Liver (tissue), 9 donors: ENCODE results near the gene TREH. TPM values are rescaled to one million over a fixed set of nuclear protein-coding genes. Genes with fewer than 3 reads are reported as not detected.

Experiments
- DNase-seq: peaks from one replicate; pipeline ENCODE4 v3.0.0-alpha.2; 2017; ENCODE audit warnings: low spot score
- H3K27ac ChIP-seq, 2 donors: one replicate each; pipeline ENCODE4 v1.7.0; 2013; ENCODE audit warnings: inconsistent platforms in 2 of 2, low read length in 2 of 2, control low read depth in 1 of 2, low read depth in 1 of 2, mild to moderate bottlenecking in 1 of 2
- H3K27me3 ChIP-seq, 4 donors: one replicate each; pipeline versions ENCODE4 v1.6.1 to v1.7.0; 2013; ENCODE audit warnings: low read length in 3 of 4, inconsistent platforms in 1 of 4, mild to moderate bottlenecking in 1 of 4, moderate library complexity in 1 of 4; ENCODE audit not compliant: control insufficient read depth in 4 of 4, insufficient read depth in 4 of 4
- H3K36me3 ChIP-seq, 4 donors: one replicate each; pipeline versions ENCODE4 v1.6.1 to v1.7.0; 2013; ENCODE audit warnings: low read length in 3 of 4, mild to moderate bottlenecking in 3 of 4, low read depth in 1 of 4, moderate library complexity in 1 of 4; ENCODE audit not compliant: control insufficient read depth in 4 of 4, insufficient read depth in 3 of 4
- H3K4me1 ChIP-seq, 4 donors: one replicate each; pipeline versions ENCODE4 v1.6.1 to v1.7.0; 2013; ENCODE audit warnings: low read length in 3 of 4, mild to moderate bottlenecking in 3 of 4, moderate library complexity in 1 of 4; ENCODE audit not compliant: control insufficient read depth in 4 of 4, insufficient read depth in 4 of 4
- H3K4me3 ChIP-seq, 3 donors: one replicate each; pipeline versions ENCODE4 v1.6.1 to v1.7.0; 2013; ENCODE audit warnings: low read length in 3 of 3, control low read depth in 1 of 3, low read depth in 1 of 3, mild to moderate bottlenecking in 1 of 3
- H3K9ac ChIP-seq, 2 donors: one replicate each; pipeline ENCODE4 v1.7.0; 2013; ENCODE audit warnings: low read length in 2 of 2, mild to moderate bottlenecking in 2 of 2, moderate library complexity in 2 of 2, control low read depth in 1 of 2, low read depth in 1 of 2
- H3K9me3 ChIP-seq, 4 donors: one replicate each; pipeline versions ENCODE4 v1.6.1 to v1.7.0; 2013; ENCODE audit warnings: low read length in 3 of 4; ENCODE audit not compliant: control insufficient read depth in 4 of 4
- ATF3 ChIP-seq: IDR thresholded peaks from 2 replicates; pipeline ENCODE4 v1.6.1; 2016; ENCODE audit warnings: antibody characterized with exemption
- EGR1 ChIP-seq, 2 donors: IDR thresholded peaks; 2 replicates each; pipeline ENCODE4 v1.6.1; 2016 to 2018; ENCODE audit warnings: antibody characterized with exemption in 2 of 2, low read depth in 2 of 2
- JUND ChIP-seq, 2 donors: IDR thresholded peaks; 2 replicates each; pipeline ENCODE4 v1.6.1; 2016; ENCODE audit warnings: antibody characterized with exemption in 2 of 2
- NR2F2 ChIP-seq: IDR thresholded peaks from 2 replicates; pipeline ENCODE4 v1.6.1; 2016; ENCODE audit warnings: antibody characterized with exemption
- RAD21 ChIP-seq, 2 donors: IDR thresholded peaks; 2 replicates each; pipeline ENCODE4 v1.6.1; 2016; ENCODE audit warnings: antibody characterized with exemption in 2 of 2, mild to moderate bottlenecking in 2 of 2
- RXRA ChIP-seq, 2 donors: IDR thresholded peaks; 2 replicates each; pipeline ENCODE4 v1.6.1; 2017 to 2018; ENCODE audit warnings: antibody characterized with exemption in 2 of 2, mild to moderate bottlenecking in 1 of 2
- YY1 ChIP-seq: IDR thresholded peaks from 2 replicates; pipeline ENCODE4 v1.6.1; 2016; ENCODE audit warnings: antibody characterized with exemption, mild to moderate bottlenecking
- WGBS: extraction: QIAGEN DNeasy Blood & Tissue Kit; methylation state at CpG from one replicate; pipeline ENCODE4 v1.1.7; 2013; 5-methylcytosine and 5-hydroxymethylcytosine counted together
- polyA plus RNA-seq, 2 donors: library from polyadenylated mRNA; stranded (reverse) in 1 of 2; unstranded in 1 of 2; fragments of 200-250 nt in 1 of 2; fragments of >200 nt in 1 of 2; fragmentation: Nextera tagmentation in 1 of 2; extraction: Ambion mirVana in 1 of 2; gene quantifications; one replicate each; pipeline versions ENCODE4 v1.2.1 to v1.2.3, GENCODE V29; 2013 to 2015
- total RNA-seq, 2 donors: library from RNA; depleted of rRNA; stranded (reverse); fragments of >200 nt; gene quantifications; one replicate each; pipeline ENCODE4 v1.2.3, GENCODE V29; 2014
- TF ChIP-seq, protein P1 (sequence below): IDR thresholded peaks from 2 replicates; pipeline ENCODE4 v1.6.1; 2016; ENCODE audit warnings: antibody characterized with exemption
- TF ChIP-seq, protein P2 (sequence below): IDR thresholded peaks from 2 replicates; pipeline ENCODE4 v1.6.1; 2016; ENCODE audit warnings: antibody characterized with exemption, mild to moderate bottlenecking
- TF ChIP-seq, protein P3 (sequence below): fragments of 150-350 bp; IDR thresholded peaks from 2 replicates; pipeline ENCODE4 v1.5.1; 2017; ENCODE audit warnings: improper control_type of control experiment, low read depth, low read length; ENCODE audit not compliant: missing input control
- donor health status: healthy.
- donor health status: healthy.
- donor health status: healthy.
- donor health status: healthy.
- donor health status: healthy.

Gene TREH
- total and polyA plus RNA-seq, 4 donors: 0.50 to 1.2 (median 0.84) TPM; not detected in 1

DNA sequence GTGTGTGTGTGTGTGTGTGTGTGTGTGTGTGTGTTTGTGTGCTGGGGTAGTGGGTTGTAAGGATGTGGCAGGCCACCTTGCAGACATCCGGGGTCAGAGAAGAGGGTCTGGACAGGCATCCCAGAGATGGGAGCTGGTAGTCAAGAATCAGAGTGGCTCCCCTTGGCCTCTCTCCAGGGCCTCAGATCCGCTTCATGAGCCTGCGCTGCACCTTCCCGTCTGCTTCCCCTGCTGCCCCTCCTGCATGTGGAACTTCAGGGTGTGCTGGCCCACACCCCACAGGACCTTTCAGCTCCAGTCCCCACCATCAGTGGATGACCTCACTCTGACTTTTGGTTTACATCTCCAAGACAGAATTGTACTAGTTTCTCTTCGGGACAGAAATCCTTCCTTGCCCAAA is 31.2 kb downstream of the TREH start:
- H3K36me3 ChIP-seq: peaks cover 0 to 3% (median 1%) of the 10 kb centered on the region in 4 donors
- no peak overlapping the region for H3K9ac ChIP-seq
- WGBS: 91% methylated on average over 5 of the region's 5 CpGs
- H3K9me3 ChIP-seq: no peaks in the 10 kb centered on the region
- no peak overlapping the region for H3K27ac ChIP-seq
- H3K4me1 ChIP-seq: no peaks in the 10 kb centered on the region
- no peak for DNase-seq
- H3K27me3 ChIP-seq: no peaks in the 10 kb centered on the region
- H3K4me3 ChIP-seq: no peak overlapping the region
- TF ChIP-seq, protein P1, sequence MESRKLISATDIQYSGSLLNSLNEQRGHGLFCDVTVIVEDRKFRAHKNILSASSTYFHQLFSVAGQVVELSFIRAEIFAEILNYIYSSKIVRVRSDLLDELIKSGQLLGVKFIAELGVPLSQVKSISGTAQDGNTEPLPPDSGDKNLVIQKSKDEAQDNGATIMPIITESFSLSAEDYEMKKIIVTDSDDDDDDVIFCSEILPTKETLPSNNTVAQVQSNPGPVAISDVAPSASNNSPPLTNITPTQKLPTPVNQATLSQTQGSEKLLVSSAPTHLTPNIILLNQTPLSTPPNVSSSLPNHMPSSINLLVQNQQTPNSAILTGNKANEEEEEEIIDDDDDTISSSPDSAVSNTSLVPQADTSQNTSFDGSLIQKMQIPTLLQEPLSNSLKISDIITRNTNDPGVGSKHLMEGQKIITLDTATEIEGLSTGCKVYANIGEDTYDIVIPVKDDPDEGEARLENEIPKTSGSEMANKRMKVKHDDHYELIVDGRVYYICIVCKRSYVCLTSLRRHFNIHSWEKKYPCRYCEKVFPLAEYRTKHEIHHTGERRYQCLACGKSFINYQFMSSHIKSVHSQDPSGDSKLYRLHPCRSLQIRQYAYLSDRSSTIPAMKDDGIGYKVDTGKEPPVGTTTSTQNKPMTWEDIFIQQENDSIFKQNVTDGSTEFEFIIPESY: no peak
- TF ChIP-seq, protein P2, sequence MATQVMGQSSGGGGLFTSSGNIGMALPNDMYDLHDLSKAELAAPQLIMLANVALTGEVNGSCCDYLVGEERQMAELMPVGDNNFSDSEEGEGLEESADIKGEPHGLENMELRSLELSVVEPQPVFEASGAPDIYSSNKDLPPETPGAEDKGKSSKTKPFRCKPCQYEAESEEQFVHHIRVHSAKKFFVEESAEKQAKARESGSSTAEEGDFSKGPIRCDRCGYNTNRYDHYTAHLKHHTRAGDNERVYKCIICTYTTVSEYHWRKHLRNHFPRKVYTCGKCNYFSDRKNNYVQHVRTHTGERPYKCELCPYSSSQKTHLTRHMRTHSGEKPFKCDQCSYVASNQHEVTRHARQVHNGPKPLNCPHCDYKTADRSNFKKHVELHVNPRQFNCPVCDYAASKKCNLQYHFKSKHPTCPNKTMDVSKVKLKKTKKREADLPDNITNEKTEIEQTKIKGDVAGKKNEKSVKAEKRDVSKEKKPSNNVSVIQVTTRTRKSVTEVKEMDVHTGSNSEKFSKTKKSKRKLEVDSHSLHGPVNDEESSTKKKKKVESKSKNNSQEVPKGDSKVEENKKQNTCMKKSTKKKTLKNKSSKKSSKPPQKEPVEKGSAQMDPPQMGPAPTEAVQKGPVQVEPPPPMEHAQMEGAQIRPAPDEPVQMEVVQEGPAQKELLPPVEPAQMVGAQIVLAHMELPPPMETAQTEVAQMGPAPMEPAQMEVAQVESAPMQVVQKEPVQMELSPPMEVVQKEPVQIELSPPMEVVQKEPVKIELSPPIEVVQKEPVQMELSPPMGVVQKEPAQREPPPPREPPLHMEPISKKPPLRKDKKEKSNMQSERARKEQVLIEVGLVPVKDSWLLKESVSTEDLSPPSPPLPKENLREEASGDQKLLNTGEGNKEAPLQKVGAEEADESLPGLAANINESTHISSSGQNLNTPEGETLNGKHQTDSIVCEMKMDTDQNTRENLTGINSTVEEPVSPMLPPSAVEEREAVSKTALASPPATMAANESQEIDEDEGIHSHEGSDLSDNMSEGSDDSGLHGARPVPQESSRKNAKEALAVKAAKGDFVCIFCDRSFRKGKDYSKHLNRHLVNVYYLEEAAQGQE: no peak

DNA sequence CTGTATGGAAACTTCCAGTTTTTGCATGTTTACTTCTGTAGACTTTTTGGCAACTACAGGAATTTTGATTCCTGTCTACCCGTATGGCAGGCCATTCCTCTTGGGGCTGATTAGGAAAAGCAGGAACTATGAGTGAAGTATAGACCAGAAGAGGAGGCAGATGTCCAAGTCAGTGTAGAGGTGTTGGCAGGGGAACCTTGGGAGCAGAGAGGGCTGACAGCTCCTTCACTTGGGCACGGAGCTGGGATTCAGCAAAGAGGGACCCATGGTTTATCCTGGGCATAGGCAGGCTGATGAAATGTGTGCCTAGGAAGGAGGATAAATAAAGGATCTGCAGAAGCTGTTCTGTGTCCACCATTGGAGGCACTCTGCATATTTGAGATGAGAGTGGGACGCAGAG is 33.1 kb downstream of the TREH start:
- H3K27me3 ChIP-seq: no peaks in the 10 kb centered on the region
- H3K36me3 ChIP-seq: peaks cover 0 to 3% (median 1%) of the 10 kb centered on the region in 4 donors
- no peak overlapping the region for H3K9ac ChIP-seq
- no peak for DNase-seq
- no peak overlapping the region for H3K27ac ChIP-seq
- TF ChIP-seq EGR1 (IDR thresholded peaks at IDR 0.05; ENCODE audit: low read depth in 2 of 2) (no peak), ATF3 (no peak), RXRA (IDR thresholded peaks at IDR 0.05) (no peak), NR2F2 (no peak), YY1 (no peak), JUND (IDR thresholded peaks at IDR 0.05) (no peak), RAD21 (IDR thresholded peaks at IDR 0.05) (no peak)
- TF ChIP-seq, protein P3, sequence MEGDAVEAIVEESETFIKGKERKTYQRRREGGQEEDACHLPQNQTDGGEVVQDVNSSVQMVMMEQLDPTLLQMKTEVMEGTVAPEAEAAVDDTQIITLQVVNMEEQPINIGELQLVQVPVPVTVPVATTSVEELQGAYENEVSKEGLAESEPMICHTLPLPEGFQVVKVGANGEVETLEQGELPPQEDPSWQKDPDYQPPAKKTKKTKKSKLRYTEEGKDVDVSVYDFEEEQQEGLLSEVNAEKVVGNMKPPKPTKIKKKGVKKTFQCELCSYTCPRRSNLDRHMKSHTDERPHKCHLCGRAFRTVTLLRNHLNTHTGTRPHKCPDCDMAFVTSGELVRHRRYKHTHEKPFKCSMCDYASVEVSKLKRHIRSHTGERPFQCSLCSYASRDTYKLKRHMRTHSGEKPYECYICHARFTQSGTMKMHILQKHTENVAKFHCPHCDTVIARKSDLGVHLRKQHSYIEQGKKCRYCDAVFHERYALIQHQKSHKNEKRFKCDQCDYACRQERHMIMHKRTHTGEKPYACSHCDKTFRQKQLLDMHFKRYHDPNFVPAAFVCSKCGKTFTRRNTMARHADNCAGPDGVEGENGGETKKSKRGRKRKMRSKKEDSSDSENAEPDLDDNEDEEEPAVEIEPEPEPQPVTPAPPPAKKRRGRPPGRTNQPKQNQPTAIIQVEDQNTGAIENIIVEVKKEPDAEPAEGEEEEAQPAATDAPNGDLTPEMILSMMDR: no peak
- no peaks in the 10 kb centered on the region for H3K9me3 ChIP-seq
- H3K4me3 ChIP-seq: no peak overlapping the region
- H3K4me1 ChIP-seq: no peaks in the 10 kb centered on the region
- WGBS: 82% methylated on average over 3 of the region's 3 CpGs
